ENCODE data around the gene ARAP3. TPM values are rescaled to one million over a fixed set of nuclear protein-coding genes. Genes with fewer than 3 reads are reported as not detected.

Gene ARAP3, protein sequence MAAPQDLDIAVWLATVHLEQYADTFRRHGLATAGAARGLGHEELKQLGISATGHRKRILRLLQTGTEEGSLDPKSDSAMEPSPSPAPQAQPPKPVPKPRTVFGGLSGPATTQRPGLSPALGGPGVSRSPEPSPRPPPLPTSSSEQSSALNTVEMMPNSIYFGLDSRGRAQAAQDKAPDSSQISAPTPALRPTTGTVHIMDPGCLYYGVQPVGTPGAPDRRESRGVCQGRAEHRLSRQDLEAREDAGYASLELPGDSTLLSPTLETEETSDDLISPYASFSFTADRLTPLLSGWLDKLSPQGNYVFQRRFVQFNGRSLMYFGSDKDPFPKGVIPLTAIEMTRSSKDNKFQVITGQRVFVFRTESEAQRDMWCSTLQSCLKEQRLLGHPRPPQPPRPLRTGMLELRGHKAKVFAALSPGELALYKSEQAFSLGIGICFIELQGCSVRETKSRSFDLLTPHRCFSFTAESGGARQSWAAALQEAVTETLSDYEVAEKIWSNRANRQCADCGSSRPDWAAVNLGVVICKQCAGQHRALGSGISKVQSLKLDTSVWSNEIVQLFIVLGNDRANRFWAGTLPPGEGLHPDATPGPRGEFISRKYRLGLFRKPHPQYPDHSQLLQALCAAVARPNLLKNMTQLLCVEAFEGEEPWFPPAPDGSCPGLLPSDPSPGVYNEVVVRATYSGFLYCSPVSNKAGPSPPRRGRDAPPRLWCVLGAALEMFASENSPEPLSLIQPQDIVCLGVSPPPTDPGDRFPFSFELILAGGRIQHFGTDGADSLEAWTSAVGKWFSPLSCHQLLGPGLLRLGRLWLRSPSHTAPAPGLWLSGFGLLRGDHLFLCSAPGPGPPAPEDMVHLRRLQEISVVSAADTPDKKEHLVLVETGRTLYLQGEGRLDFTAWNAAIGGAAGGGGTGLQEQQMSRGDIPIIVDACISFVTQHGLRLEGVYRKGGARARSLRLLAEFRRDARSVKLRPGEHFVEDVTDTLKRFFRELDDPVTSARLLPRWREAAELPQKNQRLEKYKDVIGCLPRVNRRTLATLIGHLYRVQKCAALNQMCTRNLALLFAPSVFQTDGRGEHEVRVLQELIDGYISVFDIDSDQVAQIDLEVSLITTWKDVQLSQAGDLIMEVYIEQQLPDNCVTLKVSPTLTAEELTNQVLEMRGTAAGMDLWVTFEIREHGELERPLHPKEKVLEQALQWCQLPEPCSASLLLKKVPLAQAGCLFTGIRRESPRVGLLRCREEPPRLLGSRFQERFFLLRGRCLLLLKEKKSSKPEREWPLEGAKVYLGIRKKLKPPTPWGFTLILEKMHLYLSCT (N-terminal part only)
- 3.8 to 6.2 TPM (median 4.9 TPM) in 5 replicates for total RNA-seq (2022; extraction: Qiagen RNA extraction; ENCODE audit: low read depth)

GRCh38 chr5:141681695-141682641, at the start of gene ARAP3:
Gene ARAP3 (minus strand): TSS chr5:141682230. CDS start chr5:141680486, 1,744 bp downstream.

GRCh38 chr5:141650851-141651727, 30.9 kb downstream of the ARAP3 start, which contains the start of gene FCHSD1:
Gene FCHSD1 (minus strand): TSS chr5:141651418. CDS start chr5:141651368, 50 bp downstream.

GRCh38 chr5:141636413-141637122, 45.5 kb downstream of the ARAP3 start, which contains the start of the genes HDAC3 and RELL2:
Gene HDAC3 (minus strand): TSS chr5:141636849. CDS start chr5:141636790, 59 bp downstream.
Gene RELL2 (plus strand): TSS chr5:141636997. CDS start chr5:141638226, 1,229 bp downstream.

DNA sequence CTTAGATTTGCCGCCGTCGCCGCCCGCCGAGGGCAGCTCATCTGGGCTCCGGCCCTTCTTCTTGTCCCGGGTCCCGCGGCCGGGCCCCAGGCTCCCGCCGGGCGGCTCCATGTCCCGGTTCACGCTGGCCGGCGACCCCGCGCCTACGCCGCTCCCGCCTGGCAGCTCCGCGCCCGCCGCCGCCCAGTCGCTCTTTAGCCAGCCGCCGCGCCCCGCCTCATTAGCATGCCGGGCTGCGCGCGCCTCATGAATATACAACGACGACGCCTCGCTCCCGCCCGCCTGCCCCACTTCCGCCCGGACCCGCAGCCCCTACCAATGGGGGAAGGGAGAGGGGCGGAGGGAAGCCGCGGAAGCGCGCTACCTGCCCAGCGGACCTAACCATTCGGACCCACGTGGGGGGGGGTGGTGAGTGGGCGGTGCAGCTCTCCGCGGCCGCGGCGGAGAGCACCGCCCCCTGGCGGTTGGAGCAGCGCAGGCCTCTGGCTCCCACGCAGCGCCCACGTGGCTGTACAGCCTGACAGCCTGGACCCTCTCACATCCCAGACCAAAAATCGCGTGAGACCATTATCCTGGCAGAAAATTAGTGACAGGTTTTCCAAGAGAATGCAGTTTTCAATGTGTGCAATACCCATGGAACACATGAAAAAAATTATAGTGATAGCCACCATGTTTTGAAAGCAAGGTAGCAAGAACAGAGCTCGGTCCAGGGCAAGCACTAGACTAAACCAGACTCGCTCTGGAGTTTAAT, 63.1 kb downstream of the ARAP3 start, which contains the start of gene DIAPH1:
Gene DIAPH1, minus strand, starts transcription at position 197 of the 751 bp plus-strand sequence. Its CDS starts 86 bp downstream, at position 111.

Other genes starting within 250 kb of the ARAP3 start
- gene PCDHGC3, start 206.3 kb downstream of the ARAP3 start, total RNA-seq (2022; extraction: Qiagen RNA extraction; ENCODE audit: low read depth): 6.1 to 7.1 TPM (median 6.4 TPM) in 5 replicates
- gene PCDHGC4, start 197.2 kb downstream of the ARAP3 start, total RNA-seq (2022; extraction: Qiagen RNA extraction; ENCODE audit: low read depth): 0.02 to 0.15 TPM (median 0.05 TPM) in 3 of 5 replicates, not detected in the others
- gene PCDHGC5, start 193.1 kb downstream of the ARAP3 start, total RNA-seq (2022; extraction: Qiagen RNA extraction; ENCODE audit: low read depth): 0.05 TPM in 1 of 5 replicates, not detected in the others
- gene DIAPH1, start 63.2 kb downstream of the ARAP3 start, total RNA-seq (2022; extraction: Qiagen RNA extraction; ENCODE audit: low read depth): 91.7 to 103 TPM (median 97.5 TPM) in 5 replicates
- gene HDAC3, start 45.4 kb downstream of the ARAP3 start, total RNA-seq (2022; extraction: Qiagen RNA extraction; ENCODE audit: low read depth): 46.7 to 56.5 TPM (median 52.2 TPM) in 5 replicates
- gene RELL2, start 45.2 kb downstream of the ARAP3 start, total RNA-seq (2022; extraction: Qiagen RNA extraction; ENCODE audit: low read depth): 4.3 to 5.2 TPM (median 4.6 TPM) in 5 replicates
- gene FCHSD1, start 30.8 kb downstream of the ARAP3 start, total RNA-seq (2022; extraction: Qiagen RNA extraction; ENCODE audit: low read depth): 6.2 to 12.3 TPM (median 9.7 TPM) in 5 replicates
- 1.5 to 2.7 TPM (median 1.9 TPM) in 5 replicates for gene PCDH1, start 196.2 kb upstream of the ARAP3 start, total RNA-seq (2022; extraction: Qiagen RNA extraction; ENCODE audit: low read depth)
- gene DELE1, start 241.6 kb upstream of the ARAP3 start, total RNA-seq (2022; extraction: Qiagen RNA extraction; ENCODE audit: low read depth): 43.0 to 58.2 TPM (median 56.9 TPM) in 5 replicates

Measured in A549 treated with CpdA at 1 μM for 4 hours (cell line).